HuH-7 (cell line): ENCODE results near the gene CS.
"Not testable (repeated sequence)": the region's sequence is repeated elsewhere in the genome, so short reads cannot be mapped to it uniquely, and the experiment has no call there.

ENCODE experiments used
- DNase-seq: peaks from one replicate; pipeline ENCODE4 v3.0.0; 2011; ENCODE audit warnings: low spot score

CS gene

GRCh38 chr12:56299853-56300643 is at the start of gene CS:
Gene CS (minus strand): TSS chr12:56300330. CDS start chr12:56300201, 129 bp downstream.
- peak; percentile 95 for DNase-seq

DNA sequence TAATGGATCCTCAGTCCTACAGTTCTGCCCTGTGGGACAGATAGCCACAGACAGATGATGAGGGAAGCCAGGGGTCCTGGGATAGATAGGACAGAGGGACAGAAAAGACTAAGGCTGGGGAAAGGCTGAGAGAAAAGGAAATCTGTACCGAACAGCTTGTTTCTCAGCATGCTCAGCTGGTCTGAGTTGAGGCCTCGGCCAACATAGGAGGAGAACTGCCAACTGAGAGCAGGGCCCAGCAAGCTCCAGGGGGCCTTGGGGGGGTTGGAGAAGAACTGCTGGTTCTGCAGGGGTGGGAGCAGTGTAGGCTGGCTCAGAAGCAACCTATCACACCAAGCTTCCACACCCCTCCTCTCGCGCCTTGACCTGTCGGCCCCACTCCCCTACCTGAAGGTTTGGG is 48.6 kb upstream of the CS start:
- DNase-seq: no peak

DNA sequence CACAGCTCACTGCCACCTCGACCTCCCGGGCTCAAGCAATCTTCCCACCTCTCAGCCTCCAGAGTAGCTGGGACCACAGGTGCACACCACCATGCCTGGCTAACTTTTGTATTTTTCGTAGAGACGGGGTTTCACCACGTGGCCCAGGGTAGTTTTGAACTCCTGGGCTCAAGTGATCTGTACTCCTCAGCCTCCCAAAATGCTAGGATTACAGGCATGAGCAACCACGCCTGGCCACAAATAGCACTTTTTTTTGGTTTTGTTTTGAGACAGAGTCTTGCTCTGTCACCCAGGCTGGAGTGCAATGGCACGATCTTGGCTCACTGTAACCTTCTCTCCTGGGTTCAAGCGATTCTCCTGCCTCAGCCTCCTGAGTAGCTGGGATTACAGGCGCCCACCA is 47.1 kb upstream of the CS start:
- DNase-seq: not testable (repeated sequence)

- DNase-seq: peak; percentile 17
Measured at GRCh38 chr12:56346675-56347074, 46.5 kb upstream of the CS start.

DNA sequence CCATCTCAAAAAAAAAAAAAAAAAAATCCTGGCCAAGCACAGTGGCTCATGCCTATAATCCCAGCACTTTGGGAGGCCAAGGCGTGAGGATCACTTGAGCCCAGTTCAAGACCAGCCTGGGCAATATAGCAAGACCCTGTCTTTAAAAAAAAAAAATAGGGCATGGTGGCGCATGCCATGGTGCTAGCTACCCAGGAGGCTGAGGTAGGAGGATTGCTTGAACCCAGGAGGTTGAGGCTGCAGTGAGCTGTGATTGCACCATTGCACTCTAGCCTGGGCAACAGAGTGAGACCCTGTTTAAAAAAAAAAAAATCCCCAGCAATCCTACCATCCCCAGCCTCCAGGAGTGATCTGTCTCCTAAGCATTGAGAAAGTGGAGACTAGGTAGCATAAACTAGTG is 42.2 kb upstream of the CS start:
- not testable (repeated sequence) for DNase-seq

GRCh38 chr12:56341616-56342015 is 41.5 kb upstream of the CS start:
- no peak for DNase-seq

DNA sequence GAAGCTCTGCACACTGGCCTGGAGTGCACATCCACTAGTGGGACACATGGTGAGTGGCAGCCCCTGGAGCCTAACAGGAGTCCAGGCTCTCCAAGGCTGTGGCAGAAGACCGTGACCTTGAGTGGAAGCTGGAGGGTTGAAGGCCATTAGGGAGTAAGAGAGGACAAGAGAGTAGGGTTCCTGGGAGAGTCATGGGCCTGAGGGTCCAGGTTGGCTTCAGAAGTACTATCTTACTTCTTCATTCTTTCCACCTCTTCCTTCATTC is 39.0 kb upstream of the CS start:
- DNase-seq: no peak

GRCh38 chr12:56338308-56339157 is 38.4 kb upstream of the CS start, which contains the start of gene IL23A:
Gene IL23A (plus strand): TSS chr12:56338884. CDS start chr12:56339045, 161 bp downstream.
- no peak for DNase-seq

DNA sequence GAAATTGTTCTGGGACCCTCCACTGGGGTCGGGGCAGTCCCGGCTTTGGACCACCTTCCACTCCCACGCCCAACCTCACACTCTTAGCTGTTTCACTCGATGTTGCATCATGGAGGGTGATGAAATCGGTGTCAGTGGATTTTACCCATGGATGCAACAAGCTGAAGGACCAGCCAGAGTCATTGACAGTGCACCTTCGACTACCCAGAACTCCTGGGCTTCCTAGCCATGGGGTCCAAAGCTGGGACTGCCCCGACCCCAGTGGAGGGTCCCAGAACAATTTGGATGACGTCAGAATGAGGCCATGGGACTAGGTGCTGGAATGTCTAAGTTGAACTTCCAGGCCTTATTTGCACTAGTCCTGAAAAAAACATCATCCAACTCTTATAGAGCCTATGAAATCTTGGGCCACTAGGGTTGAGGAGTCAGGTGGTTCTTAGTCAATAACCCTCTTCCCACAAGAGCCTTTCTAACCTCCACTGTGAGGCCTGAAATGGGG is 37.7 kb upstream of the CS start:
- no peak for DNase-seq

GRCh38 chr12:56336361-56337167 is 36.4 kb upstream of the CS start:
- DNase-seq: no peak

DNA sequence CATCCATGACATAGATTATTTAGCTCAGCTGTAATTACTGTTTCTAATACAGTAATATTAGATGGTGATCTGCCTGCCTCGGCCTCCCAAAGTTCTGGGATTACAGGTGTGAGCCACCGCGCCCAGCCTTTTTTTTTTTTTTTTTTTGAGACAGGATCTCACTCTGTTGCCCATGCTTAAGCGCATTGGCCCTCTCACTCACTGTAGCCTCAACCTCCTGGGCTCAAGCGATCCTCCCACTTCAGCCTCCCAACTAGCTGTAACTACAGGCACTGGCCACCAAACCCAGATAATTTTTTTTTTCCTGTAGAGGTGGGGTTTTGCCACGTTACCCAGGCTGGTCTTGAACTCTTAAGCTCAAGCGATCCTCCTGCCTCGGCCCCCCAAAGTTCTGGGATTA is 35.4 kb upstream of the CS start:
- not testable (repeated sequence) for DNase-seq

DNA sequence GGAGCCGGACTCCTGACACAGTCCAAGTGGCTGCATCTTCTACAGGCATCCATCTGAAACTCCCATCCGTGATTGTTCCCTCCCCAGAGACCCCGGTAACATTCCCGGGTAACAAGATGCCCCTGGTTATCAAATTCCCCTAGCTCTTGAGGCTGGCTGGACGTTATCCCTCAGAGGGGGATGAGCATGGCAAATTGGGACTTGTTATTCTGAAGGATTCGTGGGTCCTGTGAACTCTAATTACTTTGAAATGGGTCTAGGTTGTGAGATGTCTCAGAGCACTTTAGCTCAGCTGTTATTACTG is 34.3 kb upstream of the CS start:
- DNase-seq: no peak

GRCh38 chr12:56333679-56334489 is 33.8 kb upstream of the CS start, which contains the start of gene PAN2:
Gene PAN2 (minus strand): TSS chr12:56334000. CDS start chr12:56333094, 906 bp downstream.
- peak; percentile 98 for DNase-seq

DNA sequence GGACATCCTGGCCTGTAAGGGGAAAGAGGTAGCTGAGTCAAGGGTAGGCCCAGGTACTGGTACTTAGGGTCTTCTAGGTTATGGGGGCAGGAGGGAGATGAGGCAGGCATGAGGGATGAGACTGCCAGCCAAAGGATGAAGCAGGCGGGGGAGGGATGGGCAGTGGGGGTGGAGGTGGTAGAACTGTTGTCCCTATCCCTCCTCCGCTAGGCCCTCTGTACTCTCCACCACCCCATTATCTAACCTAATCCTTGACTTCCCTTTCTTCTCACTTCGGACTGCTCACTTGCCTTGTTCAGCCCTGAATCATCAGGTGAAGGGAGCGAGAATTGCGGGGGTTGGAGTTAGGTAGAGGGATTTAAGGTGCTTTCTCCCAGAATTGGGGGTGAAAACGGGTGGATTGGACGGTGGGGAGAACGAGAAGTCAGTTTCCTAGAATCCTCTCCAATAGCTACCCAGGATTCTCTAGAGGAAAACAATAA is 33.1 kb upstream of the CS start:
- DNase-seq: no peak

DNA sequence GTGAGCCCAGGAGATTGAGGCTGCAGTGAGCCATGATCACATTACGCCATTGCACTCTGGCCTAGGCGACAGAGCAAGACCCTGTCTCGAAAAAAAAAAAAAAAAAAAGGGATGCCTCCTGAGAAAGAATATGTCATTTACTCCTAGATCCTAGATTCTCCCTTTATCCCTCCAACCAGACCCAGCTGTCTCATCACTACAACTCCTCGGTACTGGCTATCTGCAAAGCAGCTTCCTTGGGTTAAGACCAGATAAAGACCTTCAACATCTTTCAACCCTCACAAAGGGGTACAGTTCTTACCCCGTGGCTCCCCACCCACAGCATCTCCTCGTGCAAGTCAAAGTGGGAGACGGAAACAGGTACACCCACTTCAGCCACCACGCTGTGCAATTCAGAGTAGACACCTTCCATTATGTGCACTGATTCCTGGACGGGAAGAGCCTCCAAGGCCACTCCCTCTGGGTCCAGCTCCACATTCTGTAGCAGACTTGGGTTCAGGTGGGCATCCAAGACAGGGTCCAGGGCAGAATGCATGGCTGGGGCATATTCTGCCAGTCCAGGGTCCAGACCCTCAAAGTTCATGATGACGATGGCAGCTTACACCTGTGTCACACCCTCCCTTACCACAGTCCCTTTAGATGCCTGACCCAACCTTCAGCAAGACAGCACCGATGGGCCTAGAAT is 32.5 kb upstream of the CS start:
- DNase-seq: no peak

GRCh38 chr12:56330936-56331490 is 30.9 kb upstream of the CS start:
- DNase-seq: no peak

- DNase-seq: no peak
Measured at GRCh38 chr12:56326533-56326932, 26.4 kb upstream of the CS start.

GRCh38 chr12:56326126-56326525 is 26.0 kb upstream of the CS start:
- no peak for DNase-seq

DNA sequence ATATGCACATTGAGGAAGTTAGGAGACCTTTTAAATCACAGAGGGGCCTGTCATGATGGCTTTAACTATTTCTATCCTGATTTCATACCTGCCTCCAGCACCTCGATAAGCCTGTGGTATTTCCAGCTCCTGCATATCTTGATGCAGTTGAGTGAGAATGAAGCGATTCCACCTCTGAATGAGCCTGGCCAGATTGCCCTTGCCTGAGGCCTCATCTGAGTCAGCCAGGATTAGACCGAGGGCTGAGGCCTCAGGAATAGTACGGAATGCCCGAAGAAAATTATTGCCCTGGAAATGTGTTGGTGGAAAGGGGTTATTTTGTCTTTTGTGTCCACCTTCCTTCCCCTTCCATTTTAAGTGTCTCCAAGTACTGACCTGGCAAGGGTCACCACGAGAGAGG is 24.1 kb upstream of the CS start:
- DNase-seq: no peak

GRCh38 chr12:56321610-56322009 is 21.5 kb upstream of the CS start:
- not testable (repeated sequence) for DNase-seq

DNA sequence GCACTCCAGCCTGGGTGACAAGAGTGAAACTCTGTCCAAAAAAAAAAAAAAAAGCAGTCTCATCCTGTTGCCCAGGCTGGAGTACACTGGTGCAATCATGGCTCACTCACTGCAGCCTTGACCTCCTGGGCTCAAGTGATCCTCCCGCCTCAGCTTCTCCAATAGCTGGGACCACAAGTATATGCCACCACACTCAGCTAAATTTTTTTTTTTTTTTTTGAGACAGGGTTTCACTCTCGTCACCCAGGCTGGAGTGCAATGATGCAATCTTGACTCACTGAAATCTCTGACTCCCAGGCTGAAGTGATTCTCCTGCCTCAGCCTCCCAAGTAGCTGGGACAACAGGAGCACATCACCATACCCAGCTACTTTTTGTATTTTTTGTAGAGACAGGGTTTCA is 20.9 kb upstream of the CS start:
- DNase-seq: no peak
